Erythroblast (primary cell): Measurements from ENCODE around the gene ADH5.
"Not testable (repeated sequence)": the region's sequence is repeated elsewhere in the genome, so short reads cannot be mapped to it uniquely, and the experiment has no call there.

Experiments used
- GATA1 ChIP-seq: IDR thresholded peaks from 2 replicates; pipeline ENCODE4 v1.6.1; 2011; ENCODE audit warnings: low read depth, mild to moderate bottlenecking, control low read depth, low read length, moderate library complexity
- POLR2A ChIP-seq: IDR thresholded peaks from 2 replicates; pipeline ENCODE4 v1.6.1; 2011; ENCODE audit warnings: mild to moderate bottlenecking, low read length

DNA sequence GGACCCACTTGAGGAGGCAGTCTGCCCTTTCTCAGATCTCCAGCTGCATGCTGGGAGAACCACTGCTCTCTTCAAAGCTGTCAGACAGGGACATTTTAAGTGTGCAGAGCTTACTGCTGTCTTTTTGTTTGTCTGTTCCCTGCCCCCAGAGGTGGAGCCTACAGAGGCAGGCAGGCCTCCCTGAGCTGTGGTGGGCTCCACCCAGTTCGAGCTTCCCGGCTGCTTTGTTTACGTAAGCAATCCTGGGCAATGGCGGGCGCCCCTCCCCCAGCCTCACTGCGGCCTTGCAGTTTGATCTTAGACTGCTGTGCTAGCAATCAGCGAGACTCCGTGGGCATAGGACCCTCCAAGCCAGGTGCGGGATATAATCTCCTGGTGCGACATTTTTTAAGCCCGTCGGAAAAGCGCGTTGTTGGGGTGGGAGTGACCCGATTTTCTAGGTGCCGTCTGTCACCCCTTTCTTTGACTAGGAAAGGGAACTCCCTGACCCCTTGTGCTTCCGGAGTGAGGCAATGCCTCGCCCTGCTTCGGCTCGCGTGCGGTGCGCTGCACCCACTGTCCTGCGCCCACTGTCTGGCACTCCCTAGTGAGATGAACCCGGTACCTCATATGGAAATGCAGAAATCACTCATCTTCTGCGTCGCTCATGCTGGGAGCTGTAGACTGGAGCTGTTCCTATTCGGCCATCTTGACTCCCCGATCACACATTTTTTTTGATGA lies 28.7 kb upstream of the ADH5 start:
- TF ChIP-seq POLR2A, GATA1: not testable (repeated sequence)
